HG03442 (cell line): ENCODE data around the gene PTGER3.

ENCODE experiments used
- ATAC-seq: cut with Tn5 transposase; IDR thresholded peaks from one replicate; pipeline ENCODE4 v1.9.1; 2021; ENCODE audit warnings: mild to moderate bottlenecking, moderate library complexity; ENCODE audit not compliant: unreplicated experiment

The PTGER3 gene

GRCh38 chr1:71053146-71053545 lies 5.5 kb upstream of the PTGER3 start:
- no peak for ATAC-seq

- peak; percentile 60 for ATAC-seq
These were observed 2.5 kb upstream of the PTGER3 start for GRCh38 chr1:71049951-71050598.

- ATAC-seq = peak; percentile 25
These were observed 553 bp downstream of the PTGER3 start for GRCh38 chr1:71046891-71047634.

- ATAC-seq = no peak
These were observed 2.1 kb downstream of the PTGER3 start for GRCh38 chr1:71045463-71046028.

- ATAC-seq = no peak
These were observed 2.8 kb downstream of the PTGER3 start for GRCh38 chr1:71044833-71045232.

GRCh38 chr1:71043065-71043464 lies 4.6 kb downstream of the PTGER3 start:
- ATAC-seq = no peak

- no peak for ATAC-seq
These were observed 5.8 kb downstream of the PTGER3 start for GRCh38 chr1:71041806-71042205.

- no peak for ATAC-seq
These were observed 7.9 kb downstream of the PTGER3 start for GRCh38 chr1:71039661-71040262.

- no peak for ATAC-seq
These were observed 8.7 kb downstream of the PTGER3 start for GRCh38 chr1:71038942-71039341.

GRCh38 chr1:71037829-71038620 lies 9.6 kb downstream of the PTGER3 start:
- ATAC-seq = no peak

GRCh38 chr1:71037066-71037465 lies 10.6 kb downstream of the PTGER3 start:
- no peak for ATAC-seq

- ATAC-seq = no peak
These were observed 14.5 kb downstream of the PTGER3 start for GRCh38 chr1:71033136-71033535.

GRCh38 chr1:71031426-71031825 lies 16.2 kb downstream of the PTGER3 start:
- no peak for ATAC-seq

- ATAC-seq = no peak
These were observed 17.6 kb downstream of the PTGER3 start for GRCh38 chr1:71030026-71030425.

- ATAC-seq = no peak
These were observed 18.6 kb downstream of the PTGER3 start for GRCh38 chr1:71028981-71029380.

GRCh38 chr1:71027991-71028390 lies 19.6 kb downstream of the PTGER3 start:
- no peak for ATAC-seq

GRCh38 chr1:71026093-71026492 lies 21.5 kb downstream of the PTGER3 start:
- no peak for ATAC-seq

- no peak for ATAC-seq
These were observed 24.1 kb downstream of the PTGER3 start for GRCh38 chr1:71023515-71023914.

- ATAC-seq = no peak
These were observed 28.2 kb downstream of the PTGER3 start for GRCh38 chr1:71019233-71019969.

GRCh38 chr1:71018791-71019190 lies 28.8 kb downstream of the PTGER3 start:
- no peak for ATAC-seq
